IPS DF 6.9 (cell line): ENCODE results near the gene HMGB4.

ENCODE experiments used
- DNase-seq: peaks from one replicate; pipeline ENCODE4 v3.0.0-alpha.2; 2013; ENCODE audit warnings: low read depth, low spot score
- H3K27ac ChIP-seq: one replicate; pipeline ENCODE4 v1.5.1; 2013; ENCODE audit warnings: low read length, control low read depth
- H3K27me3 ChIP-seq: 2 replicates; pipeline ENCODE4 v1.6.1; 2013; ENCODE audit warnings: mild to moderate bottlenecking, low read length; ENCODE audit not compliant: control insufficient read depth, insufficient read depth
- H3K36me3 ChIP-seq: 2 replicates; pipeline ENCODE4 v1.6.1; 2013; ENCODE audit warnings: low read length; ENCODE audit not compliant: control insufficient read depth, insufficient read depth
- H3K4me1 ChIP-seq: 2 replicates; pipeline ENCODE4 v1.6.1; 2013; ENCODE audit warnings: low read length; ENCODE audit not compliant: control insufficient read depth, insufficient read depth
- H3K4me3 ChIP-seq: 2 replicates; pipeline ENCODE4 v1.5.1; 2013; ENCODE audit warnings: mild to moderate bottlenecking, low read length
- H3K9me3 ChIP-seq: 2 replicates; pipeline ENCODE4 v1.6.1; 2013; ENCODE audit warnings: low read length, inconsistent platforms; ENCODE audit not compliant: control insufficient read depth, insufficient read depth
- WGBS: extraction: QIAGEN DNeasy Blood & Tissue Kit; methylation state at CpG from one replicate; pipeline ENCODE4 v1.1.7; 2013; ENCODE audit warnings: mixed read lengths, missing lambda C conversion rate; ENCODE audit not compliant: insufficient read length, insufficient coverage; 5-methylcytosine and 5-hydroxymethylcytosine counted together

Gene HMGB4

DNA sequence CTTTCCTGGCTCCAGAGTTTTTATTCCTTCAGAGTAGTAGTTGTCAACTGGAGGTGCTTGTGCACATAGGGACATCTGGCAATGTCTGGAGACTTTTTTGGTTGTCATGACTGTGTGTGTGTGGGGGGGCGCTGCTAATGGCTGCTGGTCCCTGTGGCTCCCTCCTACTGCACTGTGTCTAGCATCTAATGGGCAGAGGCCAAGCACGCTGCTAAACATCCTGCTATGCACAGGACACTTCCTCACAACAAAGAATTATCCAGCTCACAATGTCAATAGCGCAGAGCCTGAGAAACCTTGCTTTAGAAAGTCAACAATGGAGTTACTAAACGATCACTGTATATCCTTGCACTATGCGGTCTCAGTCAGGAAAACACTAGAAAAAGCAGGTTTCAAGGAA is 19.7 kb upstream of the HMGB4 start:
- Histone ChIP-seq H3K9me3 (no peaks in the 10 kb centered on the region), H3K36me3 (no peaks in the 10 kb centered on the region), H3K27ac (no peak overlapping the region), H3K4me3 (no peak overlapping the region), H3K27me3 (no peaks in the 10 kb centered on the region), H3K4me1 (peaks cover 2% of the 10 kb centered on the region; the same call in 1 of the 2 replicates)
- no CpG with 5 or more reads among the region's 5 CpGs for WGBS
- no peak for DNase-seq

DNA sequence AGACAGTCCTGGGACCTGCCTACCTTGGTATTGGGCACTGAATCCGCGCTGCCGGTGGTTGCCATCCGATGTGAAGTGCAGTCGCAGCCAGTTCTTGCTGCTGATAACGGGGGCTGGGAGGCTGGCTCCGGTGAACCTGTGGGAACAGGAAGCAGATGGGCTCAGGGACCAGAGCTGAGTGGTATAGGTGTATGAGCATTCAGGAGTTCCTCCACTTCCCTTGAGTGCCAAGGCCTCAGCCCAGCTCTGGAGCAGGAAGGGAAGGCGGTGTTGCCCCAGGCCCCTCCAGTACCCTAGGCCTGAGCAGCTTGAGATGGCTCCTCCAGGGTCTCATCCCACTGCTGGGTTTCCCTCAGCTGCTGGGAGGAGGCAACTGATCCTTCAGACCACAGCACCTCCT is 17.0 kb upstream of the HMGB4 start:
- WGBS, result no CpG with 5 or more reads among the region's 8 CpGs
- Histone ChIP-seq H3K36me3 (no peaks in the 10 kb centered on the region), H3K4me3 (no peak overlapping the region), H3K27me3 (no peaks in the 10 kb centered on the region), H3K27ac (no peak overlapping the region), H3K9me3 (no peaks in the 10 kb centered on the region), H3K4me1 (peaks cover 2% of the 10 kb centered on the region; the same call in 1 of the 2 replicates)
- DNase-seq, result no peak

DNA sequence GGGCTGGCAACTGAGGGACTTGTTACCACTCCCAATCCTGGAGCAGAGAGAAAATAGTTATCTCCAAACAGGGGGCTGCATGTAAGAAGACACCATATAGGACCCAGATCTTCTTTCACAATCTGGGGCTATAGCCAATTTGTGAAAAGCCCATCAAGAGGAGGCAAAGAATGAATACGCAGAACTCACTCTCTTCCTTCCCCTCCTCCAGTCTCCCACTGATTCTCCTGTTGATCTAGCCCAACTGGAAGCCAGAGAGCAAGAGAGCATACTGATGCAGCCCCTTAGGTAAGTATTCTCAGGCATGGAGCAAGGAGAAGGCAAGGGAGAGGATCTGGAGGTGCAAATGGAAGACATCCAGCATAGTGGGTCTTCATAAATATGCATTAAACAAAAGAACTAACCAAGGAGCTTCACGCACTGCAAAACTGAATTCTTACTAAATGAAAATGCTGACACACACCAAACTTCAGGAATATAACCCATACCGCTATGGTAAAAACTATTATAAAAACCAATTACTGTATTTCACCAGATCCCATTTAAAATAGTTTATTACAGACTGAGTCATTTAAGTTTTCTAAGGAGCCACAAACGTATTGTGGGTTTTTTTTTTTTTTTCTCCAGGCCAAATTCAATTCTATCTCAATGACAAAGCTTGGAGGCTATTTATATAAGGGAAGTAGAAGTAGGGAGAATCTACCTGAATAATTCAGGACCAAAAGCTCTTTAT is 15.5 kb upstream of the HMGB4 start:
- Histone ChIP-seq H3K36me3 (no peaks in the 10 kb centered on the region), H3K9me3 (no peaks in the 10 kb centered on the region), H3K27me3 (no peaks in the 10 kb centered on the region), H3K4me1 (peaks cover 2% of the 10 kb centered on the region; the same call in 1 of the 2 replicates), H3K4me3 (no peak overlapping the region), H3K27ac (no peak overlapping the region)
- no CpG with 5 or more reads among the region's 4 CpGs for WGBS
- DNase-seq, result no peak

DNA sequence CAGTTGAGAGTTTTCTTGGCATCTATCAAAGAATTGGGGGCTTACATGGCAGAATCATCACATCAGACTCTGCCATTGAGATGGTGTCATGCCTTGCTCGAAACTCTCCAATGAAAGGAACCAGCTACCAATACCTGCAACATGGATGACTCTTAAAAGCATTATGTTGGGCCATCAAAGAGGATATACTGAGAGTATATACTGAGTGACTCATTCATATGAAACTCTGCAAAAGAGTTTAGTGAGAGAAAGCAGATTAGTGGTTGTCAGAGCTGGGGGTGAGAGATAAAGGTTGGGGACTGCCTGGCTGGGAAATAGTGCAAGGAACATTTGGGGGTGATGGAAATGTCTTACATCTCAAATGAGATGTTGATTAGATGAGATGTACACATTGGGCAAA is 14.7 kb upstream of the HMGB4 start:
- no peaks in the 10 kb centered on the region for H3K9me3 ChIP-seq
- H3K4me1 ChIP-seq, result peaks cover 3% of the 10 kb centered on the region; the same call in 1 of the 2 replicates
- H3K4me3 ChIP-seq, result no peak overlapping the region
- no peaks in the 10 kb centered on the region for H3K36me3 ChIP-seq
- no peaks in the 10 kb centered on the region for H3K27me3 ChIP-seq
- WGBS, result no CpG with 5 or more reads among the region's 1 CpG
- no peak for DNase-seq
- H3K27ac ChIP-seq, result no peak overlapping the region

DNA sequence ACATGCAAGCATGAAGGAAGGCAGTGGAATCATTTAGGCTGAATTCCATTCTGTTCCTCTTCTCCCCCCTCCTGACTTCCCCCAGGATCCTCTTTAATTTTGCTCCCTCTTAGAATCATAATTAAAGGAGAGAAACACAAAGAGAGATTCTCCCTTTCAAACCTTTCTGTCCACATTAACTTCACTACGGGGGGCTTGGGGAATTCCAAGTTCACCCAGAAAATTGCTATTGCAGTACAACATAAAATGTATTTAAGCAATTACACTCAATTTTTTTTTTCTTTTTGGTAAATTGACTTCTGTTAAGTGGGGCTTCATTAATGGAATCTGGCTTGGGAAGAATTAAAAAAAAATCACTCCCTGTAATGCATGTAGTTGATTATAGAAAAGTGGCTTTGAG is 13.4 kb upstream of the HMGB4 start:
- H3K27me3 ChIP-seq, result no peaks in the 10 kb centered on the region
- no peak for DNase-seq
- no peaks in the 10 kb centered on the region for H3K36me3 ChIP-seq
- WGBS, result no CpG with 5 or more reads among the region's 1 CpG
- peaks cover 3% of the 10 kb centered on the region; the same call in 1 of the 2 replicates for H3K4me1 ChIP-seq
- no peaks in the 10 kb centered on the region for H3K9me3 ChIP-seq
- H3K4me3 ChIP-seq, result no peak overlapping the region
- H3K27ac ChIP-seq, result no peak overlapping the region

DNA sequence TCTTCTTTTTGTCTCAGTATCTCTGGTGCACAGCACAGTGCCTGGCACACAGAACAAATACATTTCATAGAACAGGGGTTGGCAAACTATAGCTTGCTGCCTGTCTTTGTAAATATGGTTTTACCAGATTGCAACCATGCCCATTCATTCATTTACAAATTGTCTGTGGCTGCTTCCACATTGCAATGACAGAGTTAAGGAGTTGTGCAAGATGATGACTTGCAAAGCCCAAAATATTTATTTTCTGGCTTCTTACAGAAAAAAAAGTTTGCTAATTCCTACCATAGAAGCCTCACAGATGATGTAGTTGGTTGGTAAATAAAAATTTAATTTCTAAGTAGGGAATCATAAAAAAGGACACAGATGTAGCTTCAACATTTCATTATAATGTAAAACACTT is 11.2 kb upstream of the HMGB4 start:
- no peaks in the 10 kb centered on the region for H3K27me3 ChIP-seq
- no peak for DNase-seq
- H3K9me3 ChIP-seq, result no peaks in the 10 kb centered on the region
- no peaks in the 10 kb centered on the region for H3K36me3 ChIP-seq
- H3K27ac ChIP-seq, result no peak overlapping the region
- H3K4me3 ChIP-seq, result no peak overlapping the region
- peaks cover 3% of the 10 kb centered on the region; the same call in 1 of the 2 replicates for H3K4me1 ChIP-seq

DNA sequence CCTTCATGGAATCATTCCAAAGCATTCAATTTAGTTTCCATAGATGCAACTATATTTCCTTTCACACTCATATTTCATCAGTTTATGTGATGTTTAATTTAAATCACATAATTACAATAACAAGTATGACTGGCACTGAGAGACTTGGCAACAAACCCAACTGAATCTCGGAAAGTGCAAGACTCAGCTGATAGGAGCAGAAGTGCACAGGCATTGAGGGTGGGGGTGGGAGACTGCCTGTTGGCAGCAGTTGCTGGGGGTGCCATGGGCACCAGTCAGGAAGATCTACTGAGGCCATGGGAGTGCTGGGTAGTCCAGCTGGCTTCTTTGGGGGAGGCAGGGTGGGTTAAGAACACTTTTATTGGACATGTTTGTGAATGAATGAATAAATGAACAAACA is 10.4 kb upstream of the HMGB4 start:
- 0 out of 2 replicates have a peak, but pooled peaks cover 1% of the 10 kb centered on the region for H3K4me1 ChIP-seq
- no peaks in the 10 kb centered on the region for H3K27me3 ChIP-seq
- no peaks in the 10 kb centered on the region for H3K9me3 ChIP-seq
- no peak overlapping the region for H3K27ac ChIP-seq
- no CpG with 5 or more reads among the region's 1 CpG for WGBS
- no peak overlapping the region for H3K4me3 ChIP-seq
- H3K36me3 ChIP-seq, result no peaks in the 10 kb centered on the region
- DNase-seq, result no peak

DNA sequence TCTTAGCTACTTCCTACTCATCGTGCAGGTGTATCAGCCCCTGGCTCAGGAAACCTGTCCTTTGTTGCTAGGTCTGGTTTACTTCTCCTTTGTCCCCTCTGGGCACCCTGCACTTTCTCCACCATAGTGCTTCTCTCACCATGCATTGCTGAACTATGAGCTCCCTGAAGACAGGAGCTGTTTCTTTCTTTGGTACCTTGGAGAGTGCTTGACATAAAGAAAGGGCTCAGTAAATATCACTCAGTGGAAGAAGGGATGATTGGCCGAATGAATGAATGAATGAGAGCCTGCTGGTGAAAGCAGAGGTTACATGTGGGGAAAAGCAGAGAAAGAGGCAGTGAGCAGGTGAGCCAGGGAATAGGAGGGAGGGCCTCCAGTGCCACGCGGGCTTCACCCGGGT is 9.8 kb upstream of the HMGB4 start:
- Histone ChIP-seq H3K27me3 (no peaks in the 10 kb centered on the region), H3K4me1 (0 out of 2 replicates have a peak, but pooled peaks cover 1% of the 10 kb centered on the region), H3K36me3 (no peaks in the 10 kb centered on the region), H3K27ac (no peak overlapping the region), H3K4me3 (no peak overlapping the region), H3K9me3 (no peaks in the 10 kb centered on the region)
- DNase-seq, result no peak
- no CpG with 5 or more reads among the region's 5 CpGs for whole genome bisulfite sequencing

DNA sequence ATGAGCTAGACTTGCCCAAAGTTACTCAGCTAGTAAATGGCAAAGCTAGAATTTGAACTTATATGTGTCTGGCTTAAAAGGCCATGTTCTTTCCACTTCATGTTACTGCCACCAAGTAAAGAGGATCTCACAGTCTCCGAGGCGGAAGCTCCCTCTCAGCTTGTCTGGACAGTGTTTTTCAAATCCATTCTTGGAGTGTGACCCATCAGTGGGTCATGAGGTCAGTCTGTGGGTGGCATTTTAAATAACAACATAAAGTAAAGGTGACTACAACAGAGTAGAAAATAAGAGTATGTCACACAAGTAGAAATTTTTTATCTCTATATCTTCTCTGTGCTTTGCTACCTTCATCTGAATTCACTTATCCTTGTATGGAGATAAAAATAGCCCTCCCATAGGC is 3.2 kb upstream of the HMGB4 start:
- Histone ChIP-seq H3K4me3 (no peak overlapping the region), H3K9me3 (no peaks in the 10 kb centered on the region), H3K36me3 (no peaks in the 10 kb centered on the region), H3K27ac (no peak overlapping the region), H3K27me3 (no peaks in the 10 kb centered on the region), H3K4me1 (no peaks in the 10 kb centered on the region)
- no peak for DNase-seq
- WGBS, result no CpG with 5 or more reads among the region's 2 CpGs

DNA sequence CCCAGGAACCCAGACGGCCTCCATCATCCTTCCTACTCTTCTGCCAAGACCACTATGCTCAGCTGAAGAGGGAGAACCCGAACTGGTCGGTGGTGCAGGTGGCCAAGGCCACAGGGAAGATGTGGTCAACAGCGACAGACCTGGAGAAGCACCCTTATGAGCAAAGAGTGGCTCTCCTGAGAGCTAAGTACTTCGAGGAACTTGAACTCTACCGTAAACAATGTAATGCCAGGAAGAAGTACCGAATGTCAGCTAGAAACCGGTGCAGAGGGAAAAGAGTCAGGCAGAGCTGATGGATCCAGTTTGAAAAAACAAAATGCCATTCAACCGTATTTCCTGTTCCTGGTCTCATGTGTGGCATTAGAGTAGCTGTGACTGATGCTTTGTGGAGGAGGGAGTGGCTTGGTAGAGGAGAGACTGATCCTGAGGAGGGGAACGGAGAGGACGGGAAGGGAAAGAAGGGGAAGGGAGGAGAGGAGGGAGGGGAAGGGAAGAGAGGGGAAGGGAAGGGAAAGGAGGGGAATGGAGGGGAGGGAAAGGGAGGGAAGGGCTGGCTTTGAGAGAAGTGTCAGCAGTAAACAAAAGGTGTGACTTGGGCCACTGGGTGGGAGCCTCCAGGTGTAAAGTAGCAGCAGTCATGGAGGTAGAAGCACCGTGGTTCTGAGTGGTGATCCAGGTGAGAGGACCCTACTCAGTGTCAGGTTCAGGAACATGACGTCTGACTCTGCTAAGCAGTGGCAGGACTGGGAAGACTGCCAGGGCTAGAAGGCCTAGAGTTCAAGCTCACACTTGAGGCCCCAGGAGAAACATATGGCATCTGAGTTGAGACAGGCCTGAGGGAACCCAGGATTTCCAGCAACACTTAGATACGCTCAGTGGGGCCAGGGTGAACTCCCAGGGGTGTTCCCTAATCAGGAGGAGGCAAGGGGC is 846 bp downstream of the HMGB4 start:
- WGBS, result no CpG with 5 or more reads among the region's 14 CpGs
- DNase-seq, result no peak
- Histone ChIP-seq H3K4me1 (peaks cover 2% of the 10 kb centered on the region), H3K27me3 (no peaks in the 10 kb centered on the region), H3K36me3 (no peaks in the 10 kb centered on the region), H3K27ac (no peak overlapping the region), H3K9me3 (no peaks in the 10 kb centered on the region), H3K4me3 (no peak overlapping the region)
